HepG2 (cell line): ENCODE results near the gene GNAL. TPM values are rescaled to one million over a fixed set of nuclear protein-coding genes. Genes with fewer than 3 reads are reported as not detected.

Experiments
- GATAD2A ChIP-seq: IDR thresholded peaks from 2 replicates; pipeline ENCODE4 v1.6.1; 2016
- HDAC2 ChIP-seq: sonication (generic); formaldehyde crosslinking; IDR thresholded peaks from 2 replicates; pipeline ENCODE4 v1.4.0; 2020; ENCODE audit warnings: missing genetic modification reagents
- HNRNPL ChIP-seq: fragments of 200-400 bp; formaldehyde crosslinking; IDR thresholded peaks from 2 replicates; pipeline ENCODE4 v1.6.1; 2017; ENCODE audit warnings: mild to moderate bottlenecking, low read depth, low read length
- KAT7 ChIP-seq: IDR thresholded peaks from 2 replicates; pipeline ENCODE4 v1.6.1; 2018; ENCODE audit warnings: borderline replicate concordance, missing compliant biosample characterization
- NFYB ChIP-seq: sonication (generic); formaldehyde crosslinking; IDR thresholded peaks from 2 replicates; pipeline ENCODE4 v1.4.0; 2020; ENCODE audit warnings: missing genetic modification reagents
- NR2C2 ChIP-seq: sonication (generic); formaldehyde crosslinking; IDR thresholded peaks from 2 replicates; pipeline ENCODE4 v1.4.0; 2020; ENCODE audit warnings: missing genetic modification reagents, mild to moderate bottlenecking, moderate library complexity, borderline replicate concordance
- ONECUT2 ChIP-seq: sonication (generic); formaldehyde crosslinking; IDR thresholded peaks from 2 replicates; pipeline ENCODE4 v1.4.0; 2020; ENCODE audit warnings: missing genetic modification reagents
- PHF20 ChIP-seq: sonication (generic); formaldehyde crosslinking; IDR thresholded peaks from 2 replicates; pipeline ENCODE4 v1.5.0; 2020; ENCODE audit warnings: mild to moderate bottlenecking, missing genetic modification reagents
- PHF8 ChIP-seq: sonication (generic); formaldehyde crosslinking; IDR thresholded peaks from 2 replicates; pipeline ENCODE4 v1.5.0; 2020; ENCODE audit warnings: missing genetic modification reagents
- REXO4 ChIP-seq: sonication (generic); formaldehyde crosslinking; IDR thresholded peaks from 2 replicates; pipeline ENCODE4 v1.8.0; 2022; ENCODE audit warnings: missing genetic modification reagents, mild to moderate bottlenecking, borderline replicate concordance
- RXRB ChIP-seq: IDR thresholded peaks from 2 replicates; pipeline ENCODE4 v1.6.1; 2016; ENCODE audit warnings: borderline replicate concordance, missing genetic modification reagents, missing compliant biosample characterization
- SP140L ChIP-seq: sonication (generic); formaldehyde crosslinking; IDR thresholded peaks from 2 replicates; pipeline ENCODE4 v1.4.0; 2020; ENCODE audit warnings: missing genetic modification reagents, borderline replicate concordance
- ZIK1 ChIP-seq: sonication (generic); formaldehyde crosslinking; IDR thresholded peaks from 2 replicates; pipeline ENCODE4 v1.5.0; 2020; ENCODE audit warnings: mild to moderate bottlenecking, low read depth, missing genetic modification reagents, borderline replicate concordance
- ZNF350 ChIP-seq: sonication (generic); formaldehyde crosslinking; IDR thresholded peaks from 2 replicates; pipeline ENCODE4 v1.4.0; 2020; ENCODE audit warnings: mild to moderate bottlenecking, low read depth, missing genetic modification reagents, borderline replicate concordance
- ZNF562 ChIP-seq: sonication (generic); formaldehyde crosslinking; IDR thresholded peaks from 2 replicates; pipeline ENCODE4 v1.8.0; 2022; ENCODE audit warnings: missing genetic modification reagents, borderline replicate concordance
- ZNF670 ChIP-seq: sonication (generic); formaldehyde crosslinking; IDR thresholded peaks from 2 replicates; pipeline ENCODE4 v1.8.0; 2022; ENCODE audit warnings: mild to moderate bottlenecking, missing genetic modification reagents, borderline replicate concordance
- ZNF878 ChIP-seq: sonication (generic); formaldehyde crosslinking; IDR thresholded peaks from 2 replicates; pipeline ENCODE4 v1.8.1; 2023; ENCODE audit warnings: mild to moderate bottlenecking, missing genetic modification reagents, moderate library complexity
- ZSCAN31 ChIP-seq: sonication (generic); formaldehyde crosslinking; IDR thresholded peaks from 2 replicates; pipeline ENCODE4 v1.5.0; 2020; ENCODE audit warnings: low read depth, mild to moderate bottlenecking, missing genetic modification reagents
- polyA plus RNA-seq, 8 experiments: library from polyadenylated mRNA; depleted of rRNA in 3 of 8; stranded (reverse) in 7 of 8; unstranded in 1 of 8; fragments of >200 nt; fragmentation: Illumina TruSeq in 4 of 8; extraction: Trizol in 4 of 8; gene quantifications; 2 replicates each; pipeline versions ENCODE4 v1.2.1 to v1.2.3, GENCODE V29; 2011 to 2016; ENCODE audit warnings: low read depth in 4 of 8, missing spikeins in 1 of 8, mixed read lengths in 1 of 8; ENCODE audit not compliant: insufficient read depth in 1 of 8
- total RNA-seq, 5 experiments: library from RNA; depleted of rRNA; stranded (reverse); fragments of >200 nt; fragmentation: Illumina TruSeq; extraction: Trizol; gene quantifications; 2 replicates each; pipeline ENCODE4 v1.2.3, GENCODE V29; 2016; ENCODE audit warnings: low read depth in 1 of 5
- TF ChIP-seq, protein P1 (sequence below): sonication (generic); formaldehyde crosslinking; IDR thresholded peaks from 2 replicates; pipeline ENCODE4 v1.5.0; 2020; ENCODE audit warnings: mild to moderate bottlenecking, missing genetic modification reagents
- TF ChIP-seq, protein P2 (sequence below): sonication (generic); formaldehyde crosslinking; IDR thresholded peaks from 2 replicates; pipeline ENCODE4 v1.8.0; 2022; ENCODE audit warnings: mild to moderate bottlenecking, missing genetic modification reagents, moderate library complexity
- TF ChIP-seq, protein P3 (sequence below): sonication (generic); formaldehyde crosslinking; IDR thresholded peaks from 2 replicates; pipeline ENCODE4 v1.9.0; 2022; ENCODE audit warnings: low read depth, missing genetic modification reagents
- TF ChIP-seq, protein P4 (sequence below): sonication (generic); formaldehyde crosslinking; IDR thresholded peaks from 2 replicates; pipeline ENCODE4 v1.4.0; 2020; ENCODE audit warnings: missing genetic modification reagents

The GNAL gene
- total and polyA plus RNA-seq, 2 of the 13 experiments (the other 11 are each of a cell fraction or from before 2014, with no cell fraction given): 0.87 to 1.4 TPM

DNA sequence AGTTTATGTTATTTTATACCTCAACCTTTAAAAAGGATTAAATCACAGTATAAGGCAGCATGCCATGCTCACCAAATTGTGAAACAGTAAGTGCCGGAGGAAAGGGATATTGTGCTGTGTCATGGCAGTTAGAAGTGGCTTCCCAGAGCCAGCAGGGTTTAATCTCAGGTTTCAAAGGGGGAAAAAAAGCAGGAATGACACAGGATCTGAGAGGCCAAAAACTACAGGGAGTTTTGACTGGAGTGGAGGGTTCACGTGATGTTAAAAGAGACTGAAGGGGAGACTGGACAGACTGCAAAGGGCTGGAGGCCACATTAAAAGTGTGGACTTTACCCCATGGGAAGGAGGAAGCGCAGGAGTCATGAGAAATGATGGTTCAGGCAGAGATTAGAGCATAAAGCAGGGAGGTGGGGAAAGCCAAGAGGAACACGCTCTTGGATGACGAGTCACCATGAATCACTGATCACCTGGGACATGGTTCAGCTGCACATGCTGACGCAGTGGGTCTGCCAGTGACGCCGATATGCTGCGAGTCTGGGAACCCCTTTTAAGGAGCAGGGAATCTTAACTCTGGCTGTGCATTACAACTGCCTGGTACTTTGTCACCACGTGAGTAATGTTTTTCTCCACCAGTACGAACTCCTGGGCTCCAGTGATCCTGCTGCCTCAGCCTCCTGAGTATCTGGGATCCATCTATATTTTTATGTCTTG lies 168.3 kb downstream of the GNAL start (continued):
- TF ChIP-seq, protein P1, sequence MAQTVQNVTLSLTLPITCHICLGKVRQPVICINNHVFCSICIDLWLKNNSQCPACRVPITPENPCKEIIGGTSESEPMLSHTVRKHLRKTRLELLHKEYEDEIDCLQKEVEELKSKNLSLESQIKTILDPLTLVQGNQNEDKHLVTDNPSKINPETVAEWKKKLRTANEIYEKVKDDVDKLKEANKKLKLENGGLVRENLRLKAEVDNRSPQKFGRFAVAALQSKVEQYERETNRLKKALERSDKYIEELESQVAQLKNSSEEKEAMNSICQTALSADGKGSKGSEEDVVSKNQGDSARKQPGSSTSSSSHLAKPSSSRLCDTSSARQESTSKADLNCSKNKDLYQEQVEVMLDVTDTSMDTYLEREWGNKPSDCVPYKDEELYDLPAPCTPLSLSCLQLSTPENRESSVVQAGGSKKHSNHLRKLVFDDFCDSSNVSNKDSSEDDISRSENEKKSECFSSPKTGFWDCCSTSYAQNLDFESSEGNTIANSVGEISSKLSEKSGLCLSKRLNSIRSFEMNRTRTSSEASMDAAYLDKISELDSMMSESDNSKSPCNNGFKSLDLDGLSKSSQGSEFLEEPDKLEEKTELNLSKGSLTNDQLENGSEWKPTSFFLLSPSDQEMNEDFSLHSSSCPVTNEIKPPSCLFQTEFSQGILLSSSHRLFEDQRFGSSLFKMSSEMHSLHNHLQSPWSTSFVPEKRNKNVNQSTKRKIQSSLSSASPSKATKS: no peak
- TF ChIP-seq ONECUT2: no peak
- TF ChIP-seq ZIK1: no peak
- TF ChIP-seq ZNF562: no peak
- TF ChIP-seq, protein P2, sequence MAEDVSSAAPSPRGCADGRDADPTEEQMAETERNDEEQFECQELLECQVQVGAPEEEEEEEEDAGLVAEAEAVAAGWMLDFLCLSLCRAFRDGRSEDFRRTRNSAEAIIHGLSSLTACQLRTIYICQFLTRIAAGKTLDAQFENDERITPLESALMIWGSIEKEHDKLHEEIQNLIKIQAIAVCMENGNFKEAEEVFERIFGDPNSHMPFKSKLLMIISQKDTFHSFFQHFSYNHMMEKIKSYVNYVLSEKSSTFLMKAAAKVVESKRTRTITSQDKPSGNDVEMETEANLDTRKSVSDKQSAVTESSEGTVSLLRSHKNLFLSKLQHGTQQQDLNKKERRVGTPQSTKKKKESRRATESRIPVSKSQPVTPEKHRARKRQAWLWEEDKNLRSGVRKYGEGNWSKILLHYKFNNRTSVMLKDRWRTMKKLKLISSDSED (CRISPR knock-in tag): no peak
- TF ChIP-seq ZNF670 (CRISPR knock-in tag): no peak
- TF ChIP-seq ZNF350 (CRISPR knock-in tag): no peak
- peak; percentile 37; the same call in 1 of the 2 replicates for TF ChIP-seq PHF8 (CRISPR knock-in tag)
- no peak for TF ChIP-seq ZNF878 (CRISPR knock-in tag)
- no peak for TF ChIP-seq PHF20 (CRISPR knock-in tag)
- peak; percentile 68; the same call in 1 of the 2 replicates for TF ChIP-seq SP140L (CRISPR knock-in tag)
- TF ChIP-seq HNRNPL: no peak
- TF ChIP-seq GATAD2A (CRISPR knock-in tag): peak; percentile 43; the same call in 1 of the 2 replicates
- no peak; the same call in 1 of the 2 replicates for TF ChIP-seq ZSCAN31 (CRISPR knock-in tag)
- peak; percentile 43; the same call in 1 of the 2 replicates for TF ChIP-seq HDAC2 (CRISPR knock-in tag)
- TF ChIP-seq RXRB (CRISPR knock-in tag): peak; percentile 49; the same call in 1 of the 2 replicates
- TF ChIP-seq, protein P3, sequence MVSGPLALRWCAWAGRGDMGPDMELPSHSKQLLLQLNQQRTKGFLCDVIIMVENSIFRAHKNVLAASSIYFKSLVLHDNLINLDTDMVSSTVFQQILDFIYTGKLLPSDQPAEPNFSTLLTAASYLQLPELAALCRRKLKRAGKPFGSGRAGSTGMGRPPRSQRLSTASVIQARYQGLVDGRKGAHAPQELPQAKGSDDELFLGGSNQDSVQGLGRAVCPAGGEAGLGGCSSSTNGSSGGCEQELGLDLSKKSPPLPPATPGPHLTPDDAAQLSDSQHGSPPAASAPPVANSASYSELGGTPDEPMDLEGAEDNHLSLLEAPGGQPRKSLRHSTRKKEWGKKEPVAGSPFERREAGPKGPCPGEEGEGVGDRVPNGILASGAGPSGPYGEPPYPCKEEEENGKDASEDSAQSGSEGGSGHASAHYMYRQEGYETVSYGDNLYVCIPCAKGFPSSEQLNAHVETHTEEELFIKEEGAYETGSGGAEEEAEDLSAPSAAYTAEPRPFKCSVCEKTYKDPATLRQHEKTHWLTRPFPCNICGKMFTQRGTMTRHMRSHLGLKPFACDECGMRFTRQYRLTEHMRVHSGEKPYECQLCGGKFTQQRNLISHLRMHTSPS (CRISPR knock-in tag): no peak
- no peak for TF ChIP-seq REXO4 (CRISPR knock-in tag)
- TF ChIP-seq KAT7 (CRISPR knock-in tag): no peak
- no peak for TF ChIP-seq NR2C2 (CRISPR knock-in tag)
- TF ChIP-seq NFYB: peak; percentile 59
- TF ChIP-seq, protein P4, sequence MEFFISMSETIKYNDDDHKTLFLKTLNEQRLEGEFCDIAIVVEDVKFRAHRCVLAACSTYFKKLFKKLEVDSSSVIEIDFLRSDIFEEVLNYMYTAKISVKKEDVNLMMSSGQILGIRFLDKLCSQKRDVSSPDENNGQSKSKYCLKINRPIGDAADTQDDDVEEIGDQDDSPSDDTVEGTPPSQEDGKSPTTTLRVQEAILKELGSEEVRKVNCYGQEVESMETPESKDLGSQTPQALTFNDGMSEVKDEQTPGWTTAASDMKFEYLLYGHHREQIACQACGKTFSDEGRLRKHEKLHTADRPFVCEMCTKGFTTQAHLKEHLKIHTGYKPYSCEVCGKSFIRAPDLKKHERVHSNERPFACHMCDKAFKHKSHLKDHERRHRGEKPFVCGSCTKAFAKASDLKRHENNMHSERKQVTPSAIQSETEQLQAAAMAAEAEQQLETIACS (CRISPR knock-in tag): no peak
